GM19035 (cell line): ENCODE data around the gene H2BW2.
"Not testable (repeated sequence)": the region's sequence is repeated elsewhere in the genome, so short reads cannot be mapped to it uniquely, and the experiment has no call there.

ENCODE experiments used
- ATAC-seq: cut with Tn5 transposase; IDR thresholded peaks from one replicate; pipeline ENCODE4 v1.9.1; 2021; ENCODE audit not compliant: unreplicated experiment

Gene H2BW2

GRCh38 chrX:104039689-104040505, at the start of gene H2BW2:
H2BW2 (plus strand) TSS chrX:104039956; CDS start chrX:104039995, 39 bp downstream.
- ATAC-seq: no peak

- ATAC-seq: peak; percentile 77
Observed at GRCh38 chrX:103999234-103999633, 40.5 kb upstream of the H2BW2 start.

- ATAC-seq: no peak
Observed at GRCh38 chrX:104008831-104009230, 30.9 kb upstream of the H2BW2 start.

- ATAC-seq: no peak
Observed at GRCh38 chrX:104013158-104013557, 26.6 kb upstream of the H2BW2 start.

GRCh38 chrX:104013606-104014005, 26.1 kb upstream of the H2BW2 start, which contains the start of gene H2BW1:
H2BW1 (minus strand) TSS chrX:104013708; CDS start chrX:104013576, 132 bp downstream.
- no peak for ATAC-seq

GRCh38 chrX:104015576-104015975, 24.2 kb upstream of the H2BW2 start:
- ATAC-seq: not testable (repeated sequence)

GRCh38 chrX:104018126-104018525, 21.6 kb upstream of the H2BW2 start:
- ATAC-seq: no peak

GRCh38 chrX:104041003-104041402, 1.2 kb downstream of the H2BW2 start:
- no peak for ATAC-seq

- no peak for ATAC-seq
Observed at GRCh38 chrX:104045642-104046041, 5.9 kb downstream of the H2BW2 start.

- no peak for ATAC-seq
Observed at GRCh38 chrX:104047171-104047570, 7.4 kb downstream of the H2BW2 start.

GRCh38 chrX:104054956-104055355, 15.2 kb downstream of the H2BW2 start:
- ATAC-seq: not testable (repeated sequence)

GRCh38 chrX:104062636-104063035, 22.9 kb downstream of the H2BW2 start:
- ATAC-seq: not testable (repeated sequence)

GRCh38 chrX:104075778-104076445, 36.2 kb downstream of the H2BW2 start, which contains the start of gene TMSB15C:
TMSB15C (minus strand) TSS chrX:104076236.
- peak; percentile 99 for ATAC-seq

GRCh38 chrX:104077854-104078253, 38.1 kb downstream of the H2BW2 start:
- ATAC-seq: not testable (repeated sequence)

GRCh38 chrX:104084063-104084462, 44.3 kb downstream of the H2BW2 start:
- no peak for ATAC-seq

GRCh38 chrX:104084534-104085277, 45.0 kb downstream of the H2BW2 start:
- ATAC-seq: no peak

GRCh38 chrX:104085477-104085876, 45.7 kb downstream of the H2BW2 start:
- ATAC-seq: no peak

GRCh38 chrX:104085919-104086318, 46.2 kb downstream of the H2BW2 start:
- no peak for ATAC-seq
